ENCODE results near the gene PROP1.
"Not testable (repeated sequence)": the region's sequence is repeated elsewhere in the genome, so short reads cannot be mapped to it uniquely, and the experiment has no call there.

The PROP1 gene

DNA sequence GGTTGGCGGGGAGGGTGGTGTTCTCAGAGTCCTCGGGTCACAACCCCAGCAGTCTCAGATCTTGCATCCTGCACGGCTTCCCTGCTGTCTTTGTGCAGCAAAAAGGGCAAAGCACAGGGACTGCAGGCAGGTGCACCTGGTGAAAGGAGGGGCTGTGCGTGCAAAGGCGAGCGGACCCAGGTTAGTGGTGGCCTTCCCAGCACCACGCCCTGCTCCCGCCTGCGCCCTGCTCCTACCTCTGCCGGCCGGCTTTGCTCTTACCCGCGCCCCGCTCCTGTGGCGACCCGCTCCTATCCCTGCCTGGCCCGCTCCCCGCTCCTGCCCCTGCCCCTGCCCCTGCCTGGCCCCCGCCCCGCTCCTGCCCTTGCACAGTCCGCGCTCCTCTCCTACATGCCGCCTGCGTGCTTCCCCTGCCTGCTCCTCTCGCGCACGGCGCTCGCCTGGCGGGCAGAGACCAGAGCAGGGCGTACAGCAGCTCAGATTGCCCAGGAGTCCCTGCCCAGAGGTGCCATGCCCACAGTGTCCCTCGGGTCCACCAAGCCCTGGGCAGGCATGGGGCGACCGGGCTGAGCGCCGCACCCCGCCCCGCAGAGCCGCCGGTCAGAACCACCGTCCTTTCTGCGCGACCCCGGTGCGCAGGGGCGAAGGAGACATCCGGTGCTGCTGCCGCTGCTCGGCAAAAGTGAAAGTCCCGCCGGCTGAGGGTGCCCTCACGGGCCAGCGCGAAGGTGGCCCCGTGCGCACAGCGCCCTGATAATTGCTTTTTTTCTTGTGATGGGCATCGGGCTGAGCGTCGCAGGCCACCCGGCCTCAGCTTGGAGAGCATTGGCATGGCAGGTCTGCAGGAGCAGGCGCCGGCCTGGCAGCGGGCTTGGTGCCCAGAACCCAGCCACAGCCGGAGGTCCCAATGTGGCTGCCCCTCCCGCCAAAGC, 52.0 kb downstream of the PROP1 start:
- WGBS: 1% methylated on average over 29 of the region's 66 CpGs
- H3K27ac ChIP-seq (ENCODE audit: low read depth, low read length); H3K4me1 ChIP-seq (ENCODE audit: insufficient read depth, low read length); H3K36me3 ChIP-seq (ENCODE audit: insufficient read depth, low read length); H3K9me3 ChIP-seq (ENCODE audit: insufficient read depth, low read depth, low read length): not testable (repeated sequence)
- Histone ChIP-seq H3K27me3 (ENCODE audit: insufficient read depth, low read length) (peaks cover 15% of the 10 kb centered on the region), H3K4me3 (ENCODE audit: low read length) (peak overlapping the region; percentile 49), H3K9ac (ENCODE audit: low read depth, low read length) (0 out of 2 replicates have a peak overlapping the region, but pooled peaks have one; percentile 26)

DNA sequence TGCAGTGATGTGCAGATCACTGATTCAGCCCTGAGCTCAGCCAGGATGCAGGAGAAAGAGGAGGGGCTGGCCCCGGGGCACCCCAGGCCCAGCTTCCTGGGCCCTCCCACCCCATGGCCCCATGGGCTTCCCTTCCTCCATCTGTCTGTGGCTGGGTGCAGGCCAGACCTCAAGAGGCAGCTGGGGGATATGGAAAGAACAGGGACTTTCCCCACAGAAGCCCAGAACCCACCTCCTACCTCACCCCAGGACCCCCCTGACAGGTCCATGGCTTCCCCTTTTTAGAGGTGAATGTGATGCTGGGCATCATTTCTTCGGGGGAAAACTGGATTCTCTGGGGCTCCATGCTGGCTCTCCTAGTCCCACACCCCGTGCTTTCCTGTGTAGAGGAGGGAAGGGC, 53.1 kb downstream of the PROP1 start:
- H3K27me3 ChIP-seq (ENCODE audit: insufficient read depth, low read length): peaks cover 22% of the 10 kb centered on the region
- H3K4me3 ChIP-seq (ENCODE audit: low read length); H3K9ac ChIP-seq (ENCODE audit: low read depth, low read length); H3K4me1 ChIP-seq (ENCODE audit: insufficient read depth, low read length); H3K27ac ChIP-seq (ENCODE audit: low read depth, low read length); H3K9me3 ChIP-seq (ENCODE audit: insufficient read depth, low read depth, low read length); H3K36me3 ChIP-seq (ENCODE audit: insufficient read depth, low read length): not testable (repeated sequence)
- WGBS: no CpG with 5 or more reads among the region's 3 CpGs

Data from HUES64 (cell line).